ENCODE measurements around the gene ELP1.
"Not testable (repeated sequence)": the region's sequence is repeated elsewhere in the genome, so short reads cannot be mapped to it uniquely, and the experiment has no call there.

Gene ELP1

GRCh38 chr9:108933718-108934322, at the start of gene ELP1:
TSS of gene ELP1 (minus strand) at chr9:108934124. CDS start at chr9:108931146, 2,978 bp downstream.
- Histone ChIP-seq H3K36me3 (replicated peaks) (peaks cover 16% of the 10 kb centered on the region), H3K27me3 (ENCODE audit: low read depth) (no peaks in the 10 kb centered on the region), H3K4me3 (peak within 1 kb of the TSS; percentile 95), H3K4me1 (peaks cover 19% of the 10 kb centered on the region), H3K9me3 (no peaks in the 10 kb centered on the region)
- DNase-seq (ENCODE audit: low spot score in 2 of 2) = peak; percentile 87 to 96
- in situ Hi-C loops (cut with MboI; ENCODE audit: low sequenced_read_pairs) = no loop called here

- Histone ChIP-seq H3K9me3 (no peaks in the 10 kb centered on the region), H3K36me3 (replicated peaks) (peaks cover 34% of the 10 kb centered on the region), H3K4me3 (no peak overlapping the region), H3K4me1 (no peaks in the 10 kb centered on the region), H3K27me3 (ENCODE audit: low read depth) (no peaks in the 10 kb centered on the region)
- in situ Hi-C loops (cut with MboI; ENCODE audit: low sequenced_read_pairs) = no loop called here
- DNase-seq (ENCODE audit: low spot score in 2 of 2) = no peak
These were observed 47.0 kb upstream of the ELP1 start for GRCh38 chr9:108980893-108981292.

GRCh38 chr9:108978205-108978604, 44.3 kb upstream of the ELP1 start:
- Histone ChIP-seq H3K4me3 (no peak overlapping the region), H3K9me3 (no peaks in the 10 kb centered on the region), H3K27me3 (ENCODE audit: low read depth) (no peaks in the 10 kb centered on the region), H3K36me3 (replicated peaks) (peaks cover 29% of the 10 kb centered on the region), H3K4me1 (peaks cover 3% of the 10 kb centered on the region; the same call in 1 of the 2 replicates)
- in situ Hi-C loops (cut with MboI; ENCODE audit: low sequenced_read_pairs) = no loop called here
- DNase-seq (ENCODE audit: low spot score in 2 of 2) = no peak

- Histone ChIP-seq H3K4me1 (peaks cover 3% of the 10 kb centered on the region; the same call in 1 of the 2 replicates), H3K9me3 (no peaks in the 10 kb centered on the region), H3K27me3 (ENCODE audit: low read depth) (no peaks in the 10 kb centered on the region), H3K4me3 (no peak overlapping the region), H3K36me3 (replicated peaks) (peaks cover 16% of the 10 kb centered on the region)
- peak; percentile 31 to 41 for DNase-seq (ENCODE audit: low spot score in 2 of 2)
- in situ Hi-C loops (cut with MboI; ENCODE audit: low sequenced_read_pairs) = no loop called here
These were observed 40.0 kb upstream of the ELP1 start for GRCh38 chr9:108973895-108974294.

GRCh38 chr9:108972626-108973209, 38.8 kb upstream of the ELP1 start:
- in situ Hi-C loops (cut with MboI; ENCODE audit: low sequenced_read_pairs) = no loop called here
- no peak overlapping the region for H3K4me3 ChIP-seq
- no peak for DNase-seq (ENCODE audit: low spot score in 2 of 2)

GRCh38 chr9:108972186-108972585, 38.3 kb upstream of the ELP1 start:
- DNase-seq (ENCODE audit: low spot score in 2 of 2) = no peak
- H3K36me3 ChIP-seq (replicated peaks) = peaks cover 17% of the 10 kb centered on the region
- no peaks in the 10 kb centered on the region for H3K9me3 ChIP-seq
- in situ Hi-C loops (cut with MboI; ENCODE audit: low sequenced_read_pairs) = no loop called here
- peaks cover 3% of the 10 kb centered on the region; the same call in 1 of the 2 replicates for H3K4me1 ChIP-seq
- H3K4me3 ChIP-seq = no peak overlapping the region
- no peaks in the 10 kb centered on the region for H3K27me3 ChIP-seq (ENCODE audit: low read depth)

More at GRCh38 chr9:108972626-108973209, 38.8 kb upstream of the ELP1 start:
- Histone ChIP-seq H3K9me3 (no peaks in the 10 kb centered on the region), H3K36me3 (replicated peaks) (peaks cover 17% of the 10 kb centered on the region), H3K4me1 (peaks cover 3% of the 10 kb centered on the region; the same call in 1 of the 2 replicates), H3K27me3 (ENCODE audit: low read depth) (no peaks in the 10 kb centered on the region)

GRCh38 chr9:108971392-108971791, 37.5 kb upstream of the ELP1 start:
- H3K4me3 ChIP-seq; H3K9me3 ChIP-seq; in situ Hi-C loops (cut with MboI; ENCODE audit: low sequenced_read_pairs); DNase-seq (ENCODE audit: low spot score in 2 of 2); H3K27me3 ChIP-seq (ENCODE audit: low read depth); H3K4me1 ChIP-seq: not testable (repeated sequence)
- peaks cover 17% of the 10 kb centered on the region for H3K36me3 ChIP-seq (replicated peaks)

- no peaks in the 10 kb centered on the region for H3K27me3 ChIP-seq (ENCODE audit: low read depth)
- in situ Hi-C loops (cut with MboI; ENCODE audit: low sequenced_read_pairs) = no loop called here
- no peaks in the 10 kb centered on the region for H3K9me3 ChIP-seq
- peaks cover 24% of the 10 kb centered on the region for H3K36me3 ChIP-seq (replicated peaks)
- H3K4me3 ChIP-seq = no peak overlapping the region
- no peak for DNase-seq (ENCODE audit: low spot score in 2 of 2)
- no peaks in the 10 kb centered on the region for H3K4me1 ChIP-seq
These were observed 34.0 kb upstream of the ELP1 start for GRCh38 chr9:108967916-108968315.

- Histone ChIP-seq H3K9me3 (no peaks in the 10 kb centered on the region), H3K36me3 (replicated peaks) (peaks cover 26% of the 10 kb centered on the region), H3K4me1 (no peaks in the 10 kb centered on the region), H3K4me3 (no peak overlapping the region), H3K27me3 (ENCODE audit: low read depth) (no peaks in the 10 kb centered on the region)
- in situ Hi-C loops (cut with MboI; ENCODE audit: low sequenced_read_pairs) = no loop called here
- no peak for DNase-seq (ENCODE audit: low spot score in 2 of 2)
These were observed 29.7 kb upstream of the ELP1 start for GRCh38 chr9:108963459-108964143.

- no peak overlapping the region for H3K4me3 ChIP-seq
- H3K4me1 ChIP-seq = no peaks in the 10 kb centered on the region
- in situ Hi-C loops (cut with MboI; ENCODE audit: low sequenced_read_pairs) = no loop called here
- no peaks in the 10 kb centered on the region for H3K27me3 ChIP-seq (ENCODE audit: low read depth)
- no peaks in the 10 kb centered on the region for H3K9me3 ChIP-seq
- peaks cover 19% of the 10 kb centered on the region for H3K36me3 ChIP-seq (replicated peaks)
- DNase-seq (ENCODE audit: low spot score in 2 of 2) = no peak
These were observed 27.2 kb upstream of the ELP1 start for GRCh38 chr9:108961151-108961550.

- Histone ChIP-seq H3K36me3 (replicated peaks) (peaks cover 13% of the 10 kb centered on the region), H3K4me1 (no peaks in the 10 kb centered on the region), H3K4me3 (no peak overlapping the region), H3K27me3 (ENCODE audit: low read depth) (no peaks in the 10 kb centered on the region), H3K9me3 (no peaks in the 10 kb centered on the region)
- no peak for DNase-seq (ENCODE audit: low spot score in 2 of 2)
- in situ Hi-C loops (cut with MboI; ENCODE audit: low sequenced_read_pairs) = no loop called here
These were observed 26.4 kb upstream of the ELP1 start for GRCh38 chr9:108960331-108960730.

GRCh38 chr9:108956631-108957026, 22.7 kb upstream of the ELP1 start:
- Histone ChIP-seq H3K4me3 (no peak overlapping the region), H3K36me3 (replicated peaks) (peaks cover 8% of the 10 kb centered on the region; the same call in 1 of the 2 replicates), H3K27me3 (ENCODE audit: low read depth) (no peaks in the 10 kb centered on the region), H3K4me1 (no peaks in the 10 kb centered on the region), H3K9me3 (no peaks in the 10 kb centered on the region)
- DNase-seq (ENCODE audit: low spot score in 2 of 2) = no peak
- in situ Hi-C loops (cut with MboI; ENCODE audit: low sequenced_read_pairs) = no loop called here

GRCh38 chr9:108956022-108956630, 22.2 kb upstream of the ELP1 start:
- H3K4me3 ChIP-seq = no peak overlapping the region
- no peaks in the 10 kb centered on the region for H3K9me3 ChIP-seq
- no peaks in the 10 kb centered on the region for H3K4me1 ChIP-seq
- in situ Hi-C loops (cut with MboI; ENCODE audit: low sequenced_read_pairs) = no loop called here
- DNase-seq (ENCODE audit: low spot score in 2 of 2) = no peak
- peaks cover 3% of the 10 kb centered on the region; the same call in 1 of the 2 replicates for H3K36me3 ChIP-seq (replicated peaks)
- H3K27me3 ChIP-seq (ENCODE audit: low read depth) = no peaks in the 10 kb centered on the region
